KMS-11 (cell line): Measurements from ENCODE around the gene BMP6.

Experiments
- H2AFZ ChIP-seq: fragments of 200-600 bp; sonication (generic); 2 replicates; pipeline ENCODE4 v1.6.1; 2016; ENCODE audit warnings: antibody characterized with exemption, mixed run types, low read depth
- H3K27ac ChIP-seq: fragments of 200-600 bp; sonication (generic); 2 replicates; pipeline ENCODE4 v1.6.1; 2016; ENCODE audit warnings: mild to moderate bottlenecking, mixed run types
- H3K27me3 ChIP-seq: fragments of 200-600 bp; sonication (generic); 2 replicates; pipeline ENCODE4 v1.6.1; 2017; ENCODE audit warnings: mild to moderate bottlenecking, low read depth, mixed run types, moderate library complexity; ENCODE audit not compliant: insufficient read depth
- H3K36me3 ChIP-seq: fragments of 200-600 bp; sonication (generic); 2 replicates; pipeline ENCODE4 v1.6.1; 2017; ENCODE audit warnings: mild to moderate bottlenecking, mixed run types; ENCODE audit not compliant: insufficient read depth
- H3K4me1 ChIP-seq: fragments of 200-600 bp; sonication (generic); 2 replicates; pipeline ENCODE4 v1.6.1; 2016; ENCODE audit warnings: mild to moderate bottlenecking, low read depth, mixed run types; ENCODE audit not compliant: poor library complexity, severe bottlenecking
- H3K4me2 ChIP-seq: fragments of 200-600 bp; sonication (generic); 2 replicates; pipeline ENCODE4 v1.7.0; 2016; ENCODE audit warnings: mild to moderate bottlenecking, mixed run types
- H3K4me3 ChIP-seq: fragments of 200-600 bp; sonication (generic); IDR thresholded peaks from 2 replicates; pipeline ENCODE4 v1.6.1; 2017; ENCODE audit warnings: low read depth, low read length, mixed read lengths; ENCODE audit not compliant: insufficient read depth
- H3K79me2 ChIP-seq: fragments of 200-600 bp; sonication (generic); 2 replicates; pipeline ENCODE4 v1.6.1; 2016; ENCODE audit warnings: low read depth, mixed run types; ENCODE audit not compliant: insufficient read depth
- H3K9ac ChIP-seq: fragments of 200-600 bp; sonication (generic); 2 replicates; pipeline ENCODE4 v1.6.1; 2016; ENCODE audit warnings: mild to moderate bottlenecking, mixed run types
- H4K20me1 ChIP-seq: fragments of 200-600 bp; sonication (generic); 2 replicates; pipeline ENCODE4 v1.6.1; 2016; ENCODE audit warnings: mild to moderate bottlenecking, mixed run types; ENCODE audit not compliant: insufficient read depth
- TF ChIP-seq, protein P1 (sequence below): fragments of 200-600 bp; sonication (generic); conservative IDR thresholded peaks from 2 replicates; pipeline ENCODE4 v1.6.1; 2017; ENCODE audit warnings: low read depth, mild to moderate bottlenecking, antibody characterized with exemption, low read length, moderate library complexity, mixed read lengths

Gene BMP6

DNA sequence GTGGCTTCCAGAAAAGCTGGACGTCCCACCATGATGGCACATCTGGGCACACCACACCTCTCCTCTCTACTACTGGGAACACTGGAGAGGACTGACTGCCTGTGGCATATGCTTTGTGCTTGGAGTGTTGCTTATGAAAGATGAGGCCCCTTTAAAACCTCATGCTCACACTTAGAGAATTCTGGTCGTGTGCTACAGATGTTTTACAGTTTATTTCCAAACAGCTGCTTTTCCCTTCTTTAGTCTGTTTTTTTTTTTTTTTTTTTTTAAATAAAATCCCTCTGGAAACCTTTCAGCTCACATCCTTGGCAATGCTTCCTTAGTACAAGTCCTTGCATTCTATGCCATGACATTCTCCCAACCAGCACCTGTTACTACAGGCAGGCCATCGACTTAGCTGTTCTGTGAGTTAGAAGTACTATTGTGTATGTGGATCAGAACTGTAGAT is 60.3 kb downstream of the BMP6 start:
- TF ChIP-seq, protein P1, sequence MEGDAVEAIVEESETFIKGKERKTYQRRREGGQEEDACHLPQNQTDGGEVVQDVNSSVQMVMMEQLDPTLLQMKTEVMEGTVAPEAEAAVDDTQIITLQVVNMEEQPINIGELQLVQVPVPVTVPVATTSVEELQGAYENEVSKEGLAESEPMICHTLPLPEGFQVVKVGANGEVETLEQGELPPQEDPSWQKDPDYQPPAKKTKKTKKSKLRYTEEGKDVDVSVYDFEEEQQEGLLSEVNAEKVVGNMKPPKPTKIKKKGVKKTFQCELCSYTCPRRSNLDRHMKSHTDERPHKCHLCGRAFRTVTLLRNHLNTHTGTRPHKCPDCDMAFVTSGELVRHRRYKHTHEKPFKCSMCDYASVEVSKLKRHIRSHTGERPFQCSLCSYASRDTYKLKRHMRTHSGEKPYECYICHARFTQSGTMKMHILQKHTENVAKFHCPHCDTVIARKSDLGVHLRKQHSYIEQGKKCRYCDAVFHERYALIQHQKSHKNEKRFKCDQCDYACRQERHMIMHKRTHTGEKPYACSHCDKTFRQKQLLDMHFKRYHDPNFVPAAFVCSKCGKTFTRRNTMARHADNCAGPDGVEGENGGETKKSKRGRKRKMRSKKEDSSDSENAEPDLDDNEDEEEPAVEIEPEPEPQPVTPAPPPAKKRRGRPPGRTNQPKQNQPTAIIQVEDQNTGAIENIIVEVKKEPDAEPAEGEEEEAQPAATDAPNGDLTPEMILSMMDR = no peak
- no peak overlapping the region for H3K9ac ChIP-seq
- peaks cover 8% of the 10 kb centered on the region; the same call in 1 of the 2 replicates for H3K79me2 ChIP-seq
- H3K27me3 ChIP-seq = no peaks in the 10 kb centered on the region
- H4K20me1 ChIP-seq = no peaks in the 10 kb centered on the region
- H3K36me3 ChIP-seq = no peaks in the 10 kb centered on the region
- no peak overlapping the region for H2AFZ ChIP-seq
- no peak overlapping the region for H3K4me3 ChIP-seq
- no peak overlapping the region for H3K4me2 ChIP-seq
- H3K27ac ChIP-seq = no peak overlapping the region
- peaks cover 11% of the 10 kb centered on the region for H3K4me1 ChIP-seq

DNA sequence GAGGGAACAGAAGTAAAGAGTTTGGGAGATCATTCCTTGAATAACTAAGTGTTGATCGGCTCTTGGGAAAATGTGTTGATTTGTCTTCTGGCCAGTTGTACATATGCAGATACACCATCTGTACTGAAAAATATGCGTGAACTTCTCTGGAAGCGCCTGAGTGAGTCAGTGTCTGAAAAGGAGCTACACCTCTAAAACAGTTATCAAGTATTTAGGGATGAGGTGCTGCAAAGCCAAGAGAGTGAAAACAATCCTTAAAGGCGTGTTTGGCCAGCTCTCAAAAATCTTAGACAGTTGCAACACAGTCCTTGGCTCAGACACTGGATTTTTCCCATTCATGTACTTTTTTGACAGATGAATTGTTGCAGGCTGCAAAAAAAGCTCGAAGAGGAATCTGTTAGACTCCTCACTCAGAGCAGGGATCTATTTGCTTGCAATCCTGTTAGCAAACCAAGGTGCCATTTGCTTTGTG is 61.3 kb downstream of the BMP6 start:
- no peak overlapping the region for H3K4me3 ChIP-seq
- no peaks in the 10 kb centered on the region for H3K27me3 ChIP-seq
- no peaks in the 10 kb centered on the region for H3K36me3 ChIP-seq
- peaks cover 11% of the 10 kb centered on the region for H3K4me1 ChIP-seq
- H2AFZ ChIP-seq = no peak overlapping the region
- peaks cover 8% of the 10 kb centered on the region; the same call in 1 of the 2 replicates for H3K79me2 ChIP-seq
- no peak overlapping the region for H3K9ac ChIP-seq
- H3K4me2 ChIP-seq = no peak overlapping the region
- no peak overlapping the region for H3K27ac ChIP-seq
- no peaks in the 10 kb centered on the region for H4K20me1 ChIP-seq
- TF ChIP-seq, protein P1 = no peak

DNA sequence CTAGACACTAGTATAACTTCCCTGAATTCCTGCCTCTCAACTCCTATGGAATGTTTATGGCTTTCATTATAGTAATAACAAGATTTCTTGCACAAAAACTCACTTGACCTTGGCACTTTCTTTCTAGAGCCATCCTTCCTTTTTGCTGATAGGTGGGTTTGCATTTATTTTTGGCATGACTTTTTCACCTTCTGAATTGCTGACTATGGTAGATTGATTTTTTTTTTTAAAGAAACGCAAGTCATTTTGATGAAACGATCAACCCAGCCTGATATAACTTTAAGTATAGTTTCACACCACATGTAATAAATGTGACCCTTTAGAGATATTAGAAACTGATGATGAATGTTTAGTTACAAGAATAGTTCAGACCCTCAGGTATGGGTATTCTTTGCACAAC is 61.8 kb downstream of the BMP6 start:
- Histone ChIP-seq H3K9ac (no peak overlapping the region), H2AFZ (no peak overlapping the region), H3K27ac (no peak overlapping the region), H3K36me3 (no peaks in the 10 kb centered on the region), H3K4me2 (no peak overlapping the region), H4K20me1 (no peaks in the 10 kb centered on the region), H3K4me3 (no peak overlapping the region), H3K27me3 (no peaks in the 10 kb centered on the region), H3K79me2 (peaks cover 8% of the 10 kb centered on the region; the same call in 1 of the 2 replicates), H3K4me1 (peaks cover 11% of the 10 kb centered on the region)
- TF ChIP-seq, protein P1 = no peak

DNA sequence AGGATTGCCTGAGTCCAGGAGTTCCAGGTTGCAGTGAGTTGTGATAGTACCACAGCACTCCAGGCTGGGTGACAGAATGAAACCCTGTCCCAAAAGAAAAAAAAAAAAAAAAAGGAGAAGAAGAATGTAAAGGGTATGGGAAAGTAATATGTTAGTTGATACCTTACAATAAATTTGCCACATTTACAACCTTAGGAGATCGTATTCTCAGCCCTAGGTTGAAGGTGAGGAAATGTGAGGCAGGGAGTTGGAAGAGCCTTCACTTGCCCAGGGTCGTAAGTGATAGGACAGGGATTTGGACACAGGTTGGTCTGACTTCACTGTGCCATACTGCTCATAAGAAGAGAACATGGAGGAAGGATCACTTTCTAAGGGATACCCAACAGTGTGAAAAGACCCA is 68.6 kb downstream of the BMP6 start:
- Histone ChIP-seq H4K20me1 (no peaks in the 10 kb centered on the region), H3K27ac (no peak overlapping the region), H3K36me3 (no peaks in the 10 kb centered on the region), H3K4me2 (no peak overlapping the region), H3K4me1 (no peaks in the 10 kb centered on the region), H3K27me3 (no peaks in the 10 kb centered on the region), H3K79me2 (no peaks in the 10 kb centered on the region), H3K9ac (no peak overlapping the region), H2AFZ (no peak overlapping the region), H3K4me3 (no peak overlapping the region)
- TF ChIP-seq, protein P1 = no peak
